Measurements from ENCODE around the gene NFX1.
"Not testable (repeated sequence)": the region's sequence is repeated elsewhere in the genome, so short reads cannot be mapped to it uniquely, and the experiment has no call there.

GRCh38 chr9:33393986-33394385 lies 103.7 kb downstream of the NFX1 start:
- TF ChIP-seq POLR2A (IDR thresholded peaks at IDR 0.05; ENCODE audit: low read depth, low read length); POLR2AphosphoS5 (IDR thresholded peaks at IDR 0.05; ENCODE audit: low read depth, low read length); TAF1 (IDR thresholded peaks at IDR 0.05; ENCODE audit: borderline replicate concordance, low read depth, low read length): not testable (repeated sequence)
